Inflammatory macrophage (primary cell): ENCODE results near the gene LRP8.
"Not testable (repeated sequence)": the region's sequence is repeated elsewhere in the genome, so short reads cannot be mapped to it uniquely, and the experiment has no call there.

Experiments
- DNase-seq, 2 donors: peaks; one replicate each; pipeline ENCODE4 v3.0.0-alpha.2; 2020 to 2022

The LRP8 gene

DNA sequence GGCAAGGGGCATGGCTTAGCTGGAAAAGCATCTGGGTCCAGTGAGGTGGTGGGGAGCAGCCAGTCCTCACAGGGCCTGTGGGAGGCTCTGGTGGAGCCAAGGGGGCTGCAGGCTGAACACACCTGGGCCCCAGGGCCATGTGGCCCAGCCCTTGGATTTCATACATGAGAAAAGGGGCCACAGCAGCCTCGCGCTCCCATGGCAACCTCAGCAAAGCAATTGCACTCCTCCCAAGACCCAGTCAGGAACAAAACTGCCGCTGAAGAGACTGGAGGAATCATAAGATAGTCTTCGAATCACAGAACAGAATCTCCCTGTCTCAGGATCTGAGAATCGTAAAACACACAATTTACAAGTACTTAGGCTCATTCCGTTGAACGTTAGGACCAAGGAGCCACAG, 24.6 kb downstream of the LRP8 start:
- DNase-seq, result no peak

DNA sequence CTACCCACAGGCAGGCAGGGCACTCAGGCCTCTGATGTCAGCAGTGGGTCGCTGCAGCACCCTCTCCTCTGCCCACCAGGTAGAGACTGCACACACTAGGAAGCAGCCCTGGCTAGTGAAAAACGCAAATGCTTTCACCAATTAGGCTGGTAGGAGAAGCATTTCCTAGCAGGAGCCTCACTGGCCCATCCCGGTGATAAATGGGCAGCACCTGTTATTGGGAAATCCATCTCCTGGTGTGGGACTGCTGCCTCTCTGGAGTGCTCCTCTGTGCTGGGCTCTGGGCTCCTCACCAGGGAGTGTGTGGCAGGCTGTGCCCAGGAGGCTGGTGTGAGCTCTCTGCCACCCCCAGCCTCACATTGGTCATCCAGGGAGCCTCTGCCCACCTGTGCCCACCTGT, 28.6 kb downstream of the LRP8 start:
- DNase-seq, result no peak

DNA sequence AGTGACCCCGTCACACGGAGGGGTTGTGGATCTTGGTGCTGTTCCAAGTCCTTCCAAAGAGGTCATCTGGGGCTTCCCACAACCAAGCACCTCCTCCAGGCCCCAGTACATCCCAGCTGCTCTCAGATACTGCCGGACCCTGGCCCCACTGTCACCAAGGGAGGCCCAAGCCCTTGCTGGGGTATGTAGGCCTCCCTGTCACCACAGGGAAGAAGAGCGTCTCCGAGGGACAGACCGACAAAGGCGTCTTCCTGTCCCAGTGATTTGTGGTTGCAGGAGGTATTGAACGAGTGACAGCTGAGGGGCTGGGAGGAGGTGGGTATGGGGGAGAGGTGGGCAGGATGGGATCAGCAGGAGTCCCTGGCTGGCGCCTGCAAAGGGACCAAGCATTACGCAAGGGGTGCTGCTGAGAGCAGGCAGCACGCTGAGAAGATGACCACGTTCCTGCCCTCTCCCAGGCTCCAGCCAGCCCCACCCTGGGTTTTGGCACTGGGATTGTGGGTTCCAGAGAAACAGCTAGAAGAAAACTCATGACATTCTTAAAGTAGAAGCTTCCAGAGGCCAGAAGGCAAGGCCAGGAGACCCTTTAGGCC, 29.7 kb downstream of the LRP8 start:
- no peak for DNase-seq

DNA sequence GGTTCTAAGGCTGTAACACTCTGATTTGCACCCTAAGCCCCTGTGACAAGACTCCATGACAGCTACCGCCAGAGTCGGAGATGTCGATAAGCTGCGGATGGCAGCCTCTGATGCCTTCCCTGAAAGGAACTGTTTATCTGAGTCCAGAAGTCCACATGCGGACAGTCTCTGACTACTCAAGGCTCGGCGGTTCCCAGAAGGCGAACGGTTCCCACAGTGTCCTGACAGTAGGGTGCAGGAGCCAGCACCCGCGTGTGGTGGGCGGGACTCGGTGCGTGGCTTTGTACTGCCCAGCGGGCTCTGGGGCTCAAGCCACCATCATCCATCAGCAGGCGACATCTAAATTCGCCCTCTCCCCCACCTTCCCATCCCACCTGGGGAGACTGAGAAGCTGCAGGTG, 30.7 kb downstream of the LRP8 start:
- no peak for DNase-seq

DNA sequence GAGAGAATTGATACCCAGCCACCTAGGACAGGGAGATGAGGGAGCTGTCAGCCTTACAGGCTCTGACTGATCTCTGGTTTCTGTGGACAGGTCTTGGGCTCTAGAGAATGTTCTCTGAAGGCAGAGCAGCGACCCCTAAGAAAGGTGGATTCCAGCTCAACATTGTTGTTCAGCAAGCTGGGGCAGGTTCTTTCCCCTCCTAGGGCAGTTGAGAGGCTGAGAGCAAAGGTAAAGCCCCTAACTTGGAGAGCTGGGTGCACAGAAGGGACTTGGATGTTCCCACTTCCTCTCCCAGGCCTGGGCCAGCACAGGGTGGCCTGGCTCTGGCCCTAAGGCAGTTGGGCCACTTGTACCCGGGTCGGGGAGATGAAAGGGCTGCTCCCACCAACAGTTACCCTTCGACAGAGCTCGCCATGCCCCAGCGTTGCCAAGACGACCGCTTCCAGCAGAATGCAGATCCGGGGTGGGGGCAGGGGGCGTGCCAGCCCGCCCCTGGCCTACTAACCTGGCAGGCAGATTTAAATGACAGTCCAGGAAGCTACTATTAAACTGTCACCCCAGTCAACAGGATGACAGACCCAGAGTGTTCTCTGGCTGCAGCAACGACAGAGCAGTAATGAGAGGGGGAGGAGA, 31.6 kb downstream of the LRP8 start:
- no peak for DNase-seq

DNA sequence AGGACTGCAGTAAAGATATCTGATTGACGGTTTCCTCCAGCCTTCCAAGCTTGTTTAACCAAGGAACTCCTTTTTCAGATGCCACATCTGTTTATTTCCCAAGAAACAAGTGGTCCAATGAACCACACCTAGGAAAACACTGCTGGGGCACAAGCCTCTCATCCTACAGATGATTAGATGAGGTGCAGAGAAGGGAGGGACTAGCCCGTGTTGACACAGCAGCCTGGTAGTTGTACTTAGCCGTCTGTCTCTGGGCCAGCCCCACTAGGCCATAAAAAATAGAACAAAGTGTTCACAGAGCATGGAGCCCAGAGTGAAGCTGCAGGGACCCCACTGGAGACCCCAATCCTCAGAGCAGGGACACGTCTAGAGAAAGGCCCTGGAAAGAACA, 32.1 kb downstream of the LRP8 start:
- DNase-seq, result no peak

DNA sequence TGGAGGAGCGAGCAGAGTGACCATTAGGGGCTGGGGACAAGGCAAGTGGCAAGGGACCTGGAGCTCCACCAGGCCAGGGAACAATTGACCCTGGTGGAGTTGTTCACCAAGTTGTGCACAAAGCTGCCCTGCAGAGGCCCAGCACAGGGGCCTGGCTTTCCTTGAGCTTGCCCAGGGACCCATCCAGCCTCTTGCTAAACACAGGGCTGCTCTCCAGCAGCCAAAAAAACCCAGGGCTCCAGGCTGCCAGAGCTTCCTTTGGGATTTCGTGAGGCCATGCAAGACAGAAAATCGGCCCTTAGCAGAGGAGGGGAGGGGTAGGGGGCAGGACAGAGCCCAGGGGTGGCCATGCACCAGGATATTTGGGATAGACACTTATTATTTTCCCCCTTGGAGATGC, 32.6 kb downstream of the LRP8 start:
- no peak for DNase-seq

DNA sequence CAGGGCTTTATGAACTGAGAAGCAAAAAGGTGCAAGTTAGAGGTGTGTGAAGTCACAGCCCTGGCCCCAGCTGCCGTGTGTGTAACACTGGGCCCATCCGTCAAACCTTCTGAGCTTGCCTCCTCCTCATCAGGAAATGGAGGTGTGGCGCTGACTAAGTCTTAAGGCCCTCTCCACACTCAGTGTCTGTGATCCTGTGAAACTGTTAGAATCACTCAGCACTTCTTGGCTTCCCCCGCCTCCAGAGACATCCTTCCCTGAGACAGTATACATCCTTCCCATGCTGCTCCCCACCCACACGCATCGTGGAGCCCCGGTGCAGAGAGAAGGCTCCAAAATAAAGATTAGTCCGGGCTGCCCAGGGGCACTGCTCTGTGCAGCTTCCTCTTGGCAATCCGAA, 33.3 kb downstream of the LRP8 start:
- DNase-seq, result peak; percentile 3 to 35

DNA sequence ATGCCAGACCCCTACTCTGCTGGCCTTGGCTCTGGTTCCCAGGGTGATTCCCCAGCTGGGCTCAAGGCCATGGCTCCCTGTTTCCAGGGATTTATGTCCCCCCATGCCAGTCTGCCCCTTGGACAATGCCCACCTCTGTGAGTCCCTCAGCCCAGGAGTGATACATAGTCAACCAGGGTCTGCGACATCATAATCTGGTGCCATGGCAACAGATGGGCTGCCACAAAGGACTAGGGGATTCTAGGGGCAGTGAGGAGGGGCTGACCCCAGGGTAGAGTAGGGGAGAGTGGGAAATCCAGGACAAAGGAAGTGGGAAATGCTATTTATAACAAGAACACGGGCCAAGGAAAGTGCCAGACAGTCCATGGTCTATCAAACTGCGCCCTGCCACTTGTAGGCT, 33.8 kb downstream of the LRP8 start:
- no peak for DNase-seq

DNA sequence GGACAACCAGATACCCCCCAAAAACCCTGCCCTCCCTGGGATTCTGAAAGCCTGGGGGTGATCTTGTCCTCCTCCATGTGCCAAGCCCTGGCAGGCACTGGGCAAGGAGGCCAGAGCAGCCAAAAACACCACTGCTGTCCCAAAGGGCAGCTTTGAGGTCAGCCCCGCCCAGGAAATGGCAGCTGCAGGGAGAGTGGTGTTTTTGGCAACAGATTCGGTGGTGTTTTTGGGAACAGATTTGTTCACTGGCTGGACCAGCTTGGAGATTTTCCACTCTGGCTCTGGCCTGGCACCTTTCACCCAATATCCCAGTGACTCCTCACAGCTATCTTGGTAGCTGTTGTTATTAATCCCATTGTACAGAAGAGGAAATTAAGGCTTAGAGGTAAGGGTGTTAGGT, 34.7 kb downstream of the LRP8 start:
- DNase-seq, result no peak

DNA sequence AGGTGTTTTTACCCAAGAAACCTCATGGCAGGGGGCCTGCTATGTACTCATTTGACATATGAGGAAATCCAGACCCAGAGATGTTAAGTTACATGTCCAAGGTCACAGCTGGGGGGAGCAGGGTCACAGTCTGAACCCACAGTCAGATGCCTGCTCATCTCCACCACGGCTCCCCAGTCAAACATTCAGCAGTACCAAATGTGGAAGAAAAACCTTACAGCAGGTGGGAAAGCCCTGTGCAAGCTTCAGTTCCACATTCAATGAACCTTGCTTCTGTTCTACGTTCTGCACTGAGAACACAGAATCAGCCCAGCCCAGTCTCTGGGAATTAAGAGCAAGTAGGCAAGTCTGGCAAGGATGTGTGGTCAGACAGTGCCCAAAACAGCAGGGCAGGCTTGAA, 35.2 kb downstream of the LRP8 start:
- DNase-seq, result no peak

DNA sequence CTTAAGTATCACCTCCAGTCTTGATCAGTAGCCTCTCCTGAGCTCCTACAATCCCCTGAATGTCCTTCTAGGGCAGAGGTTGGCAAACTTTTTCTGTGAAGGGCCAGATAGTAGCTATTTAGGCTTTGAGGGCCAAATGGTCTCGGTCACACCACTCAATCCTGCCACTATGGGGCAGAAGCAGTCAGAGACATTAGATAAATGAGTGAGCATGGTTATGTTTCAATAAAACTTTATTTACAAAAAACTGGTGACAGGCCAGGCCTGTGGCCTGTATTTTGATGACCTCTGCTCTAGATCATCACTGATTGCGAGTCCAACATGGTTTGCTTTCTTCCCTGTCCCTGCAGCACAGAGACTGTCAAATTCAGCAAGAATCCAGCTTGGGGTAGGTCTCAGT, 36.3 kb downstream of the LRP8 start:
- peak in 1 of 2 donors; percentile 9 for DNase-seq

DNA sequence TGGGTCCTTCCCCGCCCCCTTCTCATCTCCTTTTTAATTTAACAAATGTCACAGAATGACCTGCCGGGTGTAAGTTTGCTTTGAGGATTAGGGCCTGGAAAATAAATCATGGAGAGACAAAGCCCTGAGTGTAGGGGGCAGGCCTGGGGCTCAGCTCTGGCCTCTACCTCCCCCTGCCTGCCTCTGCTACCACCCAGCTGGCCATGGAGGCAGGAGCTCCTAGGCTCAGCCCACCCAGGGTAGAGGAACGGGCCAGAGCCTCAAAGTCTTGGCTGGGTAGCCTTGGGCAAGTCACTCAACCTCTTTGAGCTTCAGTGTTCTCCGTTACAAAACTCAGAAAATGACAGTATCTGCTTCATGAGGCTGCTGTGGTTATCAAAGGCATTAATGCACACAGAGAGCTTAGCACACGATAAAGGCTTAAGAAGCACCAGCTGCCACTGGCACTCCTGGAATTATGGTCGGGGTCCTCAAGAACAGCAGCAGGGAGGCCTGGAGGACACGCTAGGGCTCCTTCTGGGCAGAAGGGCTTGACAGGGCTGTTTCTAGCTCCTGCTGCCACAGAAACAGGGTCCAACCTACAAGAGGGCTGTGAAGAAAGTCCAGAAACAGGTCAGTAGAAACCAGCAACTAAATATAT, 39.0 kb downstream of the LRP8 start:
- no peak for DNase-seq

DNA sequence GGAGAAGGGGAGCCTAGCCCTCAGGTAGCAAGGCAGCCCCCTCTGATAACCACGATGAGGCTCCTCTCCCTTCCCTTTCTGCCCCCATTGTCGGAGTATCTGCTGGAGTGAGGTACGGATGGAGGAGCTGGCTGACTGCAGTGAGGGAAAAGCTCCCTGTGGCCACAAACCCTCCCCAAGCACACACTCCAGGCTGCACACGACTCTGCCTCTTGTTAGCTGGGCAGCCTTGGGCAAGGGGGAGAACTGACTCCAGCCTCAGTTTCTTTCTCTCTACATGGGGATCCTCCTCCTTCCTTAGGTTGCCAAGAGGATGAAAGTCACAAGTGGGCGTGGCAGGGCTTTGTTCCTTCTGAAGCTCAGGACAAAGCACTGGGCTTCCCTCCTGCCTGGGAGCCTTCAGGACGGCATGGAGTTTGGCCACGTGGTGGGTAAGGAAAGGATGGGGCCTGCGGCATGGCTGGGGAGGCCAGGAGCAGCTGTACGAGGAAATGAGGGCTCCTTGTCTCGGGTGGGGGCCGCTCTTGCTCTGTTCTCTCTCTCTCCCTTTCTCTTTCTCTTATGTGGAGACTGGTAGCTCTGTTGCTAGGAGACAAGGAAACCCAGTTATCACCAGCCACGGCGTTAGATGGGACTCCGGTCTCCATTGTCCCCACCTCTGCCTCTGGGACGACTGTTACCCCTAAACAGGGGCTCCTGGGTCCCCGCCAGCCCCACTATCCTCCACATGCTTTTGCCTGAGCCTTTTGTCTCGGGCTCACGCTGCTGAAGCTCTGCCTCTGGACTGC, 39.7 kb downstream of the LRP8 start:
- no peak for DNase-seq

DNA sequence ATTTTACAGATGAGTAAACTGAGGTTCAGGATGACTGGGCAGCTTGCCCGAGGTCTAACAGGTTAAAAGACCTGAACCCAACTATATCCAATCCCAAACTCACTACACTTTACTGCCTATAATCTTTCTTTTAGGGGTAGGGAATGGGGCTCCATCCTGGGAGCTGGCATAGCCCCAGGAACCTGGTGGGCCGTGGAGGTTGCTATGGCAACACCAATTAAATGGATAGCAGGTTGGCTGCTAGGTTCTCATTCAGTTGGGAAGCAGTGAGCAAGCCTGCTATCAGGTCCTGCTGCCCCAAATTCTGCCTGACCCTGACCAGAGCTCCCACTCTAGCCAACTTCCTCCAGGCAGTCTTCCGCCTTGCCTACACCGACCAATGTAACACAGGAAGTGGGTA, 40.9 kb downstream of the LRP8 start:
- DNase-seq, result peak; percentile 8 to 9

DNA sequence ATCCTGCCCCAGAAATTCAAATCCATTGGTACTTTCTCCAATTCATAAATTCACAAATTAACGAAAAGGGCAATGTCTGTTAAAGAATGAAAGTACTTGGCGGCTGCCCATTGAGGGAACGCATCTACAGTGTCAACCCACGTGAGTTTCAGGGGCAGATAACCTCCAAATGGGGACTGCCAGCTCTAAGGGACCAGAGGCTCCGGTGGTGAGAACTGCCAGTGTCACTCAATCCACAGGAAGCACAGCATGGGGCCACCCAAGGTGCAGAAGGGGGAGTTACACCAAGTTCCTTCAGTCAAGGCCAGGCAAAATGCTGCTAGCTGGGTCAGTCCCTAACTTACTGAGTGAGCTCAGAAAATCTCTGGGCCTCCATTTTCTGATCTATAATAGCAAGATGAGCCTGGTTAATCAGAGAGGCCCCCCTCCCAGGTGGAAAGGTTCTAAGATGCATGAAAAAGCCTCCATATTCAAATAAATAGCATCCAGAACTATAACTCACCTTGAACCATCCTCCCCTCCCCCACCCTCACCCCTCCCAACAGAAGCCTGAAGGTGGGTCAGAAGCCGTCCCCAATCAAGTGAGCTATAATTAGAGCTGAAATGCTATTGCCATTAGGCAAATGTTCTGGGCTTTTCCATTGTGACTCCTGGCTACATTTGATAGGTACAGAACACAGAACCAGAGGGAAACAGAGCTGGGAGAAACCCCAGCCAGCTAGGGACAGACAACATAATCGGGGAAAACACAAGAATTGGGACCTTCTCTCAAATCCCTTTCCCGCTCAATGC, 41.7 kb downstream of the LRP8 start:
- no peak for DNase-seq

DNA sequence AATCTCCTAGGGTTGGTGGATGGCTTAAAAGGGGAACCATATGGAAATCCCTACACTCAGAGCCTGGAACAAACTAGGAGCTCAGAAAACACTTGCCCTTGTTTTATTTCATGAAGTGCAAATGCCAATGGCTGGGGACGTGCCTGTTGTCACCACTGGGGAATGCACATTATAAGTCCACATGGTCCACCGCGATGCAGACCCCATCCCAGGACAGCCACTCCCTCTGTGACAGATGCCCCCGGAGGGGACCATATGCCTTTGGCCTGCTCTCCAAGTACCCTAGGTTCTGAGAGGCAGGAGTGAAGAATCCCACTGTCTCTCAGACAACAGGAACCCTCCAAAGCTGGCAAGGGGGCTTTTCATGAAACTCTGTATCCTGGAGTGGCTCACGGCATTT, 42.3 kb downstream of the LRP8 start:
- DNase-seq, result no peak

DNA sequence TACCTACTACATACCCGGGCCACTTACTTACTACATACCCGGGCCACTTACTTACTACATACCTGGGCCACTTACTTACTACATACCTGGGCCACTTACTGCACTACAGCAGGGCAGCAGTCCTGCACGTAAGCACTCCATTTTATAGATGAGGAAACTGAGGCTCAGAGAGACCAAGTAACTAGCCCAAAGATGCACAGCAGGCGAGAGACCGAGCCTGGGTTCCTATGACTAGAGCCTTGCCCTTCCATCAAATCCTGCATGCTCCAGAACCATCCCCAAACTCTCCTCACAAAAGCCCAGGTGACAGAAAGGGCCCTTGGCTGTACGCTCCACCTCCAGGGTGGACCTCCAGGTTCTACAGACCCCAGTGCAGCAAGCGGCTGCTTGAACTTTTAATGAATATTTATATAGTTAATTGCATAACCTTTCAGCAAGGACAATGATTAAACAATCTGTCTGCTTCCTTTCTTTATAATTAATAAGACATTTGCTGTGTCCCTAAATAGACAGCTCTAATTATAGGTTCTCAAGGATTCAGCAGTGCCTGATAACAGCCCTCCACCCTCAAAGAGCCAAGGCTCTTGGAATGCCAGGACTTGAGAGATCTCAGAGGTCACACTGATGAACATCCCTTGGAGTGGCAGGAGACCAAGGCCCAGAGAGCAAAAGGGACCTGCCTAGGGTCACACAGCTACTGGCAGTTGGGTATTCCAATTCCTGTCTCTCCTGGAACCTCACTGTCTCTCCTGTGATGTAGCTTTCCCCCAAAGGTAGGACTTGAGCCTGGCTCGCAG, 43.4 kb downstream of the LRP8 start:
- no peak for DNase-seq

DNA sequence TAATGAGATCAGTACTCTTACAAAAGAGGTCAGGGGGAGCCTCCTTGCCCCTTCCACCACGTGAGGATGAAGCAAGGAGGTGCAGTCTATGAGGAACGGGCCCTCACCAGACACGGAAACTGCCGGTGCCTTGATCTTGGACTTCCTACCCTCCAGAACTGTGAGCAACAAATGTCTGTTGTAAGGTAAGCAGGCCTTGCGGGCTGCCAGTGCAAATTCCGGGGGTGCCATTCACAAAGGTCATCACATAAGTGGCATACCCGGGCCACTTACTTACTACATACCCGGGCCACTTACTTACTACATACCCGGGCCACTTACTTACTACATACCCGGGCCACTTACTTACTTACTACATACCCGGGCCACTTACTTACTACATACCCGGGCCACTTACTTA, 44.7 kb downstream of the LRP8 start:
- not testable (repeated sequence) for DNase-seq

DNA sequence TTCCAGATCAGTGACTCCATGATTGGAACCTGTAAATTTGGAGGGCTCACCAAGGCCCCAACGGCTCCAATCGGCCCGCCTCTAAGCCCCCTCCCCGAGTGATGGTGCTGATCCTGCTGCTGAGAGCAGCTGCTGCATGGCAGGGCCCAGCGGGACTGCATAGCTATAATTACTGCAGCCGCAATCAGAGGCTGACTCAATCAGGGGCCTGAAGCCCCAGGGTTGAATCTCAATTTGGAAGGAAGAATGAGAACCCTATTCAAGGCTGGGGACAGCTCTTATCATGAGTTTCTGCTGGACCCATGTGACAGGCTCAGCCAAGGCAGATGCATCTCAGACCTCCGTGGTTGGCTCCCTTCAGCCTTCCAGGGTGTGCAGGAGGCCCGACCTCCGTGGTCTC, 46.7 kb downstream of the LRP8 start:
- no peak for DNase-seq

DNA sequence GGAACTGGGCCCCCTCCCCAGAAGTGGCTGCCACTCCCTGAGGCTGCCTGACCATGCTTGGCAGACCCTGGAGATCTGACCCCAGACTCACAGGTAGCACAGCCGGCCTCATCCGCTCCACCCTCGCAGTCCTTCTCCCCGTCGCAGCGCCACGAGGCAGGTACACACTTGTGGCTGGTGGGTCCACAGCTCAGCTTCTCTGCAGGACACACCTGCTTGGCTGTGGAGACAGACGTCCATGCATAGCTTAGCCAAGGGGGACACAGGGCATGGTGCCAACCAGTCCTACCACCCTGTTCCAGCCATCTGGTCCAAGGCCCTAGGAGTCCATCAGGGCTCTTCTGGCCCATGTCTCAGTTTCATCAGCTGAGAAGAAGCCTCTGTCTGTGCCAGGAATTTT, 47.4 kb downstream of the LRP8 start:
- no peak for DNase-seq
